NCI-H1694 (cell line): ENCODE results near the gene LDLRAD1.
"Not testable (repeated sequence)": the region's sequence is repeated elsewhere in the genome, so short reads cannot be mapped to it uniquely, and the experiment has no call there.

Experiments
- DNase-seq: peaks from one replicate; lab custom pipeline; 2025; lab: John Stamatoyannopoulos, UW

Gene LDLRAD1

GRCh38 chr1:53992085-53992874, 25.7 kb downstream of the LDLRAD1 start:
- no peak for DNase-seq

- no peak for DNase-seq
Measured at GRCh38 chr1:53987880-53988279, 30.1 kb downstream of the LDLRAD1 start.

- no peak for DNase-seq
Measured at GRCh38 chr1:53986458-53986857, 31.5 kb downstream of the LDLRAD1 start.

GRCh38 chr1:53984726-53985125, 33.3 kb downstream of the LDLRAD1 start:
- no peak for DNase-seq

GRCh38 chr1:53982763-53983104, 35.3 kb downstream of the LDLRAD1 start:
- DNase-seq = no peak

- DNase-seq = no peak
Measured at GRCh38 chr1:53982034-53982762, 35.8 kb downstream of the LDLRAD1 start.

- no peak for DNase-seq
Measured at GRCh38 chr1:53981220-53981619, 36.8 kb downstream of the LDLRAD1 start.

- DNase-seq = no peak
Measured at GRCh38 chr1:53979712-53980450, 38.1 kb downstream of the LDLRAD1 start.

- no peak for DNase-seq
Measured at GRCh38 chr1:53975861-53976260, 42.1 kb downstream of the LDLRAD1 start.

GRCh38 chr1:53971718-53972117, 46.3 kb downstream of the LDLRAD1 start:
- DNase-seq = no peak

- DNase-seq = not testable (repeated sequence)
Measured at GRCh38 chr1:53969323-53969722, 48.7 kb downstream of the LDLRAD1 start.

GRCh38 chr1:53968125-53968513, 49.9 kb downstream of the LDLRAD1 start:
- DNase-seq = no peak

- no peak for DNase-seq
Measured at GRCh38 chr1:53967409-53968124, 50.4 kb downstream of the LDLRAD1 start.

- no peak for DNase-seq
Measured at GRCh38 chr1:53966794-53967193, 51.2 kb downstream of the LDLRAD1 start.

GRCh38 chr1:53964109-53964508, 53.9 kb downstream of the LDLRAD1 start:
- DNase-seq = no peak

- DNase-seq = no peak
Measured at GRCh38 chr1:53963460-53963859, 54.5 kb downstream of the LDLRAD1 start.

- no peak for DNase-seq
Measured at GRCh38 chr1:53962395-53962794, 55.6 kb downstream of the LDLRAD1 start.

- peak; percentile 51 for DNase-seq
Measured at GRCh38 chr1:53959664-53960250, 58.2 kb downstream of the LDLRAD1 start.
